Neural progenitor cell (in vitro differentiated cells): ENCODE results near the gene ROM1. TPM values are rescaled to one million over a fixed set of nuclear protein-coding genes. Genes with fewer than 3 reads are reported as not detected.

ENCODE experiments used
- DNase-seq: peaks from one replicate; pipeline ENCODE4 v3.0.0-alpha.2; 2016; ENCODE audit warnings: low spot score
- H2AFZ ChIP-seq: fragments of 200-600 bp; sonication (generic); replicated peaks from 2 replicates; pipeline ENCODE4 v1.6.1; 2016; ENCODE audit warnings: antibody characterized with exemption
- H3F3A ChIP-seq: fragments of 200-600 bp; sonication (generic); 2 replicates; pipeline ENCODE4 v1.6.1; 2016; ENCODE audit warnings: antibody characterized with exemption, low read depth
- H3K27ac ChIP-seq: fragments of 200-600 bp; sonication (generic); 2 replicates; pipeline ENCODE4 v1.5.1; 2016; ENCODE audit warnings: mild to moderate bottlenecking
- H3K27me3 ChIP-seq: fragments of 200-600 bp; sonication (generic); 2 replicates; pipeline ENCODE4 v1.6.1; 2016; ENCODE audit warnings: mild to moderate bottlenecking, moderate library complexity
- H3K36me3 ChIP-seq: fragments of 200-600 bp; sonication (generic); 2 replicates; pipeline ENCODE4 v1.5.1; 2016
- H3K4me1 ChIP-seq: fragments of 200-600 bp; sonication (generic); 2 replicates; pipeline ENCODE4 v1.6.1; 2016; ENCODE audit warnings: mixed run types
- H3K4me2 ChIP-seq: fragments of 200-600 bp; sonication (generic); 2 replicates; pipeline ENCODE4 v1.6.1; 2016
- H3K4me3 ChIP-seq: fragments of 200-600 bp; sonication (generic); 2 replicates; pipeline ENCODE4 v1.5.1; 2016
- H3K79me2 ChIP-seq: fragments of 200-600 bp; sonication (generic); 2 replicates; pipeline ENCODE4 v1.6.1; 2016; ENCODE audit warnings: low read depth
- H3K9ac ChIP-seq: fragments of 200-600 bp; sonication (generic); 2 replicates; pipeline ENCODE4 v1.6.1; 2016
- H3K9me3 ChIP-seq: fragments of 200-600 bp; sonication (generic); 2 replicates; pipeline ENCODE4 v1.5.1; 2016; ENCODE audit warnings: low read depth
- H4K20me1 ChIP-seq: fragments of 200-600 bp; sonication (generic); 2 replicates; pipeline ENCODE4 v1.6.1; 2016; ENCODE audit warnings: low read depth
- H3K27ac Mint-ChIP-seq: 3 replicates; pipeline ENCODE4 v1.8.0; 2021; ENCODE audit warnings: mixed read lengths
- H3K27me3 Mint-ChIP-seq: 2 replicates; pipeline ENCODE4 v1.8.0; 2022; ENCODE audit warnings: low read depth, mild to moderate bottlenecking, inconsistent platforms, moderate library complexity, mixed read lengths; ENCODE audit not compliant: insufficient read depth
- H3K36me3 Mint-ChIP-seq: 3 replicates; pipeline ENCODE4 v1.8.0; 2021; ENCODE audit warnings: mixed read lengths
- H3K4me1 Mint-ChIP-seq: 3 replicates; pipeline ENCODE4 v1.8.0; 2021; ENCODE audit warnings: mixed read lengths
- H3K4me3 Mint-ChIP-seq: 3 replicates; pipeline ENCODE4 v1.8.0; 2021; ENCODE audit warnings: mild to moderate bottlenecking, moderate library complexity, mixed read lengths
- H3K9me3 Mint-ChIP-seq: 3 replicates; pipeline ENCODE4 v1.8.0; 2020; ENCODE audit warnings: mixed read lengths
- EZH2 ChIP-seq: fragments of 200-600 bp; sonication (generic); IDR thresholded peaks from 2 replicates; pipeline ENCODE4 v1.6.1; 2017; ENCODE audit warnings: antibody characterized with exemption, mild to moderate bottlenecking, moderate library complexity
- EZH2phosphoT487 ChIP-seq: fragments of 200-600 bp; sonication (generic); IDR thresholded peaks from 2 replicates; pipeline ENCODE4 v1.6.1; 2017; ENCODE audit warnings: antibody characterized with exemption
- total RNA-seq: library from RNA; depleted of rRNA; stranded (reverse); fragments of >200 nt; gene quantifications from 2 replicates; pipeline ENCODE4 v1.2.3, GENCODE V29; 2015; ENCODE audit warnings: low replicate concordance
- TF ChIP-seq, protein P1 (sequence below): fragments of 200-600 bp; sonication (generic); IDR thresholded peaks from 2 replicates; pipeline ENCODE4 v1.5.1; 2017; ENCODE audit warnings: antibody characterized with exemption, mild to moderate bottlenecking

The ROM1 gene
- total RNA-seq, 1 donor from 2014 or later, result not detected

DNA sequence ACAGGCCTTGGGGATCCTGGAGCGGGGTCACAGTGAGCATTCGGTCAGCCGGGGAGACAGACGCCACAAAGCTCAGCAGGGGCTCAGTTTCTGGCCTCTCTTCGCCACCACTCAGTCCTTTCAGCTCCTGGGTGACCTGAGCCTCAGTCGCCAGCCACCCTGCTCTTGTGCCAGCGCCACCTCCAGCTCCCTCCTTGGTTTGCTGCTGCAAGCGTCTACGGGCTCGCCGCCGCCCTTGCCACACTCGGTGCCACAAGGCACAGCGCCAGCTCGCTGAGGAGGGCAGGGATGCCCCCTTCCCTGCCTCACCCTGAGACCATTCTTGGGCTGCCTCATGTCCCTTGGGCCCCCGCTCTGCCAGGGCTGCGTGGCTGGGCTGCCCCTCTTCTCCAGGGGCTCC, 37.9 kb upstream of the ROM1 start:
- Histone ChIP-seq H3K36me3 (peaks cover 7% of the 10 kb centered on the region), H3K27me3 (no peaks in the 10 kb centered on the region), H3K79me2 (peaks cover 35% of the 10 kb centered on the region), H3K4me3 (peak overlapping the region; percentile 100), H3K9ac (peak overlapping the region; percentile 65), H3K4me1 (peaks cover 23% of the 10 kb centered on the region), H3K27ac (no peak overlapping the region), H3K4me2 (peak overlapping the region; percentile 95), H3K9me3 (no peaks in the 10 kb centered on the region), H3F3A (peaks cover 30% of the 10 kb centered on the region), H2AFZ (no peak overlapping the region), H4K20me1 (peaks cover 36% of the 10 kb centered on the region)
- peaks cover 15% of the 10 kb centered on the region for H3K27me3 Mint-ChIP-seq
- peak overlapping the region; percentile 99 for H3K4me3 Mint-ChIP-seq
- DNase-seq, result no peak
- no peak for TF ChIP-seq EZH2
- H3K4me1 Mint-ChIP-seq, result peaks cover 38% of the 10 kb centered on the region
- H3K36me3 Mint-ChIP-seq, result peaks cover 32% of the 10 kb centered on the region
- H3K9me3 Mint-ChIP-seq, result no peaks in the 10 kb centered on the region
- peak overlapping the region; percentile 46 for H3K27ac Mint-ChIP-seq

DNA sequence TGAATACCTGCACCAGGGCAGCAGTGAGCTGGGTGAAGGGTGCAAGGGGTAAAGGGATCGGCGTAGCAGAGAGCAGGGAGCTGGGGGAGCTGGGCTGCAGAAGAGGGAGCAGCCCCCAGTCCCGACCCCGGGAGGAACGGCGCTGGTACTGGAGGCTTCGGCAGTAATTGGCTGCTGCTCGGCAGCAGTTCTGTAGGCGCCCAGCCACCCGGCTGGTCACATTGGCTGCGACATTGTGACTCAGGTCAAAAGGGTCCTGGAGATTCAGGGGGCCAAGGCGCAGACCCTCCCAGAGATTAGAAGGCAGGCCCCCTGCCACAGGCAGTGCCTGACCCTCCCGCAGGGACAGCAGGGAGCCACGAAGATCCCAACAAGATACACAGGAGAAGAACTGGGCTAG, 37.2 kb upstream of the ROM1 start:
- H3F3A ChIP-seq, result peaks cover 24% of the 10 kb centered on the region
- H3K9me3 Mint-ChIP-seq, result no peaks in the 10 kb centered on the region
- H3K36me3 ChIP-seq, result peaks cover 7% of the 10 kb centered on the region
- H3K4me3 ChIP-seq, result no peak overlapping the region
- peak overlapping the region; percentile 8 for H3K9ac ChIP-seq
- H3K9me3 ChIP-seq, result no peaks in the 10 kb centered on the region
- H3K4me3 Mint-ChIP-seq, result no peak overlapping the region
- H3K27me3 Mint-ChIP-seq, result peaks cover 15% of the 10 kb centered on the region
- H3K4me2 ChIP-seq, result no peak overlapping the region
- no peak overlapping the region for H3K27ac Mint-ChIP-seq
- peaks cover 23% of the 10 kb centered on the region for H3K4me1 ChIP-seq
- H3K27me3 ChIP-seq, result no peaks in the 10 kb centered on the region
- H3K4me1 Mint-ChIP-seq, result peaks cover 37% of the 10 kb centered on the region
- TF ChIP-seq EZH2phosphoT487, result no peak
- TF ChIP-seq, protein P1, sequence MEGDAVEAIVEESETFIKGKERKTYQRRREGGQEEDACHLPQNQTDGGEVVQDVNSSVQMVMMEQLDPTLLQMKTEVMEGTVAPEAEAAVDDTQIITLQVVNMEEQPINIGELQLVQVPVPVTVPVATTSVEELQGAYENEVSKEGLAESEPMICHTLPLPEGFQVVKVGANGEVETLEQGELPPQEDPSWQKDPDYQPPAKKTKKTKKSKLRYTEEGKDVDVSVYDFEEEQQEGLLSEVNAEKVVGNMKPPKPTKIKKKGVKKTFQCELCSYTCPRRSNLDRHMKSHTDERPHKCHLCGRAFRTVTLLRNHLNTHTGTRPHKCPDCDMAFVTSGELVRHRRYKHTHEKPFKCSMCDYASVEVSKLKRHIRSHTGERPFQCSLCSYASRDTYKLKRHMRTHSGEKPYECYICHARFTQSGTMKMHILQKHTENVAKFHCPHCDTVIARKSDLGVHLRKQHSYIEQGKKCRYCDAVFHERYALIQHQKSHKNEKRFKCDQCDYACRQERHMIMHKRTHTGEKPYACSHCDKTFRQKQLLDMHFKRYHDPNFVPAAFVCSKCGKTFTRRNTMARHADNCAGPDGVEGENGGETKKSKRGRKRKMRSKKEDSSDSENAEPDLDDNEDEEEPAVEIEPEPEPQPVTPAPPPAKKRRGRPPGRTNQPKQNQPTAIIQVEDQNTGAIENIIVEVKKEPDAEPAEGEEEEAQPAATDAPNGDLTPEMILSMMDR, result no peak
- no peak for TF ChIP-seq EZH2
- H4K20me1 ChIP-seq, result peaks cover 29% of the 10 kb centered on the region
- no peak overlapping the region for H3K27ac ChIP-seq
- no peak for DNase-seq
- H3K36me3 Mint-ChIP-seq, result peaks cover 29% of the 10 kb centered on the region
- H2AFZ ChIP-seq, result no peak overlapping the region
- H3K79me2 ChIP-seq, result peaks cover 29% of the 10 kb centered on the region

DNA sequence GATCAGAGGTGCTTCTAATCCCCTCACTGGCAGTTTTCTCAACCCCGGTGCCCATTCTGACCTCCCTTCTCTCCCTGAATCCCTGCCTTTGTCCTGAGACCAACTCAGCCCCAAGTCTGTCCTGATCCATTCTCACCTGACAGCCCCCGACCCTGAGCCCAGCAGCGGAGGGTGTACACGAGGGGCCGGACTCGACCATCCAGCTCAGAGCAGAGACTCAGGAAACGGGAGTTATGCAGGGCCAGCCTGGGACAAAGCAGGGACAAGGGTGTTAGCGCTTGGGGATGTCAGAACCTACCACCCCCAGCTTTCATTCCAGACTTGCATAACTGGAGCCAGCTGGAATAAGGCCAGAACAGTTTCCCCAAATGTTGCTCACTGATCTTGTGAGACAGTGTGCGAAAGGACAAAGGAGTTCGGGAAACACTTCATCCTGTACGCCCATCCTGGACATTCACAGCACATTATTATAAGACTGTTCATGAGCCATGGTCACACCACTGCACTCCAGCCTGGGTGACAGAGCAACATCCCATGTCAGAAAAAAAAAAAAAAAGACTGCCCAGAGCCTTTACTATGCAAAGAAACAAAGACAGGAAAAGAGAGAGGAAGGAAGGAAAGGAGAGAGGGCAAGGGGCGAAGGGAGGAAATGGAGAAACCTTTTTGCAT, 35.9 kb upstream of the ROM1 start:
- H3K9me3 Mint-ChIP-seq, result no peaks in the 10 kb centered on the region
- H3K36me3 Mint-ChIP-seq, result peaks cover 22% of the 10 kb centered on the region
- Histone ChIP-seq H3K36me3 (peaks cover 1% of the 10 kb centered on the region), H2AFZ (no peak overlapping the region), H3K9ac (no peak overlapping the region), H3K27ac (no peak overlapping the region), H4K20me1 (peaks cover 16% of the 10 kb centered on the region), H3K4me3 (no peak overlapping the region), H3K4me1 (peaks cover 10% of the 10 kb centered on the region), H3F3A (peaks cover 11% of the 10 kb centered on the region), H3K4me2 (no peak overlapping the region), H3K27me3 (no peaks in the 10 kb centered on the region), H3K9me3 (no peaks in the 10 kb centered on the region), H3K79me2 (peaks cover 18% of the 10 kb centered on the region)
- H3K4me1 Mint-ChIP-seq, result peaks cover 27% of the 10 kb centered on the region
- no peak overlapping the region for H3K27ac Mint-ChIP-seq
- peaks cover 12% of the 10 kb centered on the region for H3K27me3 Mint-ChIP-seq
- no peak for DNase-seq
- H3K4me3 Mint-ChIP-seq, result peak overlapping the region; percentile 1
- TF ChIP-seq EZH2phosphoT487, result no peak
- TF ChIP-seq, protein P1, result no peak
- no peak for TF ChIP-seq EZH2

DNA sequence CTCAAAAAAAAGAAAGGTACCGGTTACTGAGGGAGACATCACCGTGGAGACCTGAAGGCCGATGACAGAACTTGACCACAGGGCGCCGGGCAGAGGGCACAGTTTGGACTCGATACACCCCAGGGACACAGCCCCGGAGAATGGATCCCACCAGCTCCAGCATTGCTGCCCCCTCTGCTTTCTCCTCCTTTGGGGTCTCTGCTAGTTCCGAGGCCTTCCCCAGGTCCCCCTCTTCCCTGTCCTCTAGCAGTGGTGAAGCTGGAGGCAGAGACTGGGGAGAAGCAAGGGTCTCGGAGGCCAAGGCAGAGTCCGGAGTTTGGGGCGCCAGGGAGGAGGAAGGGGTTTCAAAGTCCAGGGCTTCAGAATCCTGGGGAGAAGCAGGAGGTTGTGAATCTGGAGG, 34.5 kb upstream of the ROM1 start:
- no peaks in the 10 kb centered on the region for H3K36me3 ChIP-seq
- Mint-ChIP-seq H3K9me3 (no peaks in the 10 kb centered on the region), H3K4me1 (peaks cover 14% of the 10 kb centered on the region), H3K4me3 (no peak overlapping the region), H3K27ac (no peak overlapping the region), H3K36me3 (peaks cover 16% of the 10 kb centered on the region), H3K27me3 (peaks cover 10% of the 10 kb centered on the region)
- H3K27me3 ChIP-seq, result no peaks in the 10 kb centered on the region
- H3K79me2 ChIP-seq, result peaks cover 11% of the 10 kb centered on the region
- H3K27ac ChIP-seq, result no peak overlapping the region
- peaks cover 3% of the 10 kb centered on the region for H4K20me1 ChIP-seq
- H3K9me3 ChIP-seq, result no peaks in the 10 kb centered on the region
- H2AFZ ChIP-seq, result no peak overlapping the region
- no peak overlapping the region for H3K4me3 ChIP-seq
- peaks cover 6% of the 10 kb centered on the region for H3K4me1 ChIP-seq
- TF ChIP-seq EZH2 (no peak), EZH2phosphoT487 (no peak)
- TF ChIP-seq, protein P1, result no peak
- H3F3A ChIP-seq, result peaks cover 7% of the 10 kb centered on the region
- DNase-seq, result no peak
- no peak overlapping the region for H3K9ac ChIP-seq
- H3K4me2 ChIP-seq, result no peak overlapping the region
